Lower leg skin (tissue), 3 donors: ENCODE measurements around the gene HERC2.

Source experiments
- POLR2A ChIP-seq, 2 donors: fragments of 450-650 bp; IDR thresholded peaks; one replicate each; pipeline ENCODE4 v1.6.1; 2016 to 2017; ENCODE audit warnings: antibody characterized with exemption in 2 of 2, mild to moderate bottlenecking in 1 of 2, moderate library complexity in 1 of 2
- TF ChIP-seq, protein P1 (sequence below), 3 donors: fragments of 450-650 bp; IDR thresholded peaks; one replicate each; pipeline ENCODE4 v1.5.1; 2016; ENCODE audit warnings: antibody characterized with exemption in 3 of 3, mild to moderate bottlenecking in 3 of 3, moderate library complexity in 2 of 3

DNA sequence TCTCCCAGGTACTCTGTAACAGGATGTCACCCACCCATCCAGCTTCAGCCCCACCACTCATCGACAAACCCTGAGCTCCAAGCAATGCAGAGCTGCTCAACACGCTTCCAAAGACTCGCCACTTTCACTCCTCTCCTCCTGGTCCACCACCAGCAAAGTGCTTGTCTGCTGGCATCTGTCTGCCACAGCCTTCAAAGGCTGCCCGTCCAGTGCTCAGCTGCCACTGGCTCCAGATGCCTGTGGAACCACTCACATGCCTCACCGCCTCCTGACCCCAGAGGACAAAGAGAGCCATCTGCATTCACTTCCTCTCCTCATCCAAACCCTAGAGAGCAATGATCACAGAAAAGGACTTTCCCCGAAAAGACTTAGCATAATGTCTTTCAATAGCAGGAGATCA lies 113.4 kb downstream of the HERC2 start:
- no peak for TF ChIP-seq POLR2A (IDR thresholded peaks at IDR 0.05)
- TF ChIP-seq, protein P1, sequence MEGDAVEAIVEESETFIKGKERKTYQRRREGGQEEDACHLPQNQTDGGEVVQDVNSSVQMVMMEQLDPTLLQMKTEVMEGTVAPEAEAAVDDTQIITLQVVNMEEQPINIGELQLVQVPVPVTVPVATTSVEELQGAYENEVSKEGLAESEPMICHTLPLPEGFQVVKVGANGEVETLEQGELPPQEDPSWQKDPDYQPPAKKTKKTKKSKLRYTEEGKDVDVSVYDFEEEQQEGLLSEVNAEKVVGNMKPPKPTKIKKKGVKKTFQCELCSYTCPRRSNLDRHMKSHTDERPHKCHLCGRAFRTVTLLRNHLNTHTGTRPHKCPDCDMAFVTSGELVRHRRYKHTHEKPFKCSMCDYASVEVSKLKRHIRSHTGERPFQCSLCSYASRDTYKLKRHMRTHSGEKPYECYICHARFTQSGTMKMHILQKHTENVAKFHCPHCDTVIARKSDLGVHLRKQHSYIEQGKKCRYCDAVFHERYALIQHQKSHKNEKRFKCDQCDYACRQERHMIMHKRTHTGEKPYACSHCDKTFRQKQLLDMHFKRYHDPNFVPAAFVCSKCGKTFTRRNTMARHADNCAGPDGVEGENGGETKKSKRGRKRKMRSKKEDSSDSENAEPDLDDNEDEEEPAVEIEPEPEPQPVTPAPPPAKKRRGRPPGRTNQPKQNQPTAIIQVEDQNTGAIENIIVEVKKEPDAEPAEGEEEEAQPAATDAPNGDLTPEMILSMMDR (IDR thresholded peaks at IDR 0.05), result no peak
